Measurements from ENCODE around the gene AGBL1.

AGBL1 gene

GRCh38 chr15:86830304-86830703 is 750.6 kb downstream of the AGBL1 start:
- DNase-seq (ENCODE audit: low spot score) = no peak
- TF ChIP-seq CTCF (IDR thresholded peaks at IDR 0.05; ENCODE audit: extremely low read depth, missing control alignments) = no peak

- TF ChIP-seq CTCF (IDR thresholded peaks at IDR 0.05; ENCODE audit: extremely low read depth, missing control alignments) = no peak
- no peak for DNase-seq (ENCODE audit: low spot score)
These were observed 753.9 kb downstream of the AGBL1 start for GRCh38 chr15:86833595-86833994.

DNA sequence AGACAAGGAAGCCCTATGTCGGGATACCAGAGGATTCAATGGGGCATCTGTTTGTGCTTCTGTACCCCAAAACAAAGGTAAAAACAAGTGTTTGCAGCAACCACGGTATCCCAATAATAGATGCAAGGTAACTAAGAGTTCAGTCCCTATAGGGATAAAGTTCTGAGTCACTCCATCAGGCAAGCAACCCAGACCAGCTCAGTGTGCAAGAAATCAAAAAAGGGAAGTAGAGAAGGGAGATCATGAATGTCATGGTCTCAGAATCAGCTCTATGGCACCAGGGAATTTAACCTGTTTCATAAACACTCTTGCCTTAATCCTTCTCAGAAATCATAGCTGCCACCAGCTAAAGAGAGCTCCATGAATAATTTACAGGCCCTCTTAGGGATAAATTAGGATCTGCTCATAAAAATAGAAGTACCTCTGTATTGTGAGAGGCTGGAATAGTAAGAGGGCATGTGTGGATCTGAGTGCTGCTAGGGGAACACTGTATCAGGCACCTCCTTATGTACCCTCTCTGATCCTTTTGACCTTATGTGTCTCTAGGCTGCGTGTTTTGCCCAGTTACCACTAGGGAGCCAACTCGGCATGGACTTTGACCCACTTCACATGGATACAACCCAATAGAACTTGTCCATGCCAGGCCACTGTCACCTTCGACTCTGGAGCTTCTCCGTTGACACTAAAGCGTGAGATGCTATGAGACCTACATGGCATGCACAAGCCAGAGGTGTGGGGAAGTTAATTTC is 754.6 kb downstream of the AGBL1 start:
- DNase-seq (ENCODE audit: low spot score) = no peak
- no peak for TF ChIP-seq CTCF (IDR thresholded peaks at IDR 0.05; ENCODE audit: extremely low read depth, missing control alignments)

- TF ChIP-seq CTCF (IDR thresholded peaks at IDR 0.05; ENCODE audit: extremely low read depth, missing control alignments) = no peak
These were observed 757.8 kb downstream of the AGBL1 start for GRCh38 chr15:86837294-86838061.

GRCh38 chr15:86839502-86839901 is 759.8 kb downstream of the AGBL1 start:
- TF ChIP-seq CTCF (IDR thresholded peaks at IDR 0.05; ENCODE audit: extremely low read depth, missing control alignments) = no peak
- no peak for DNase-seq (ENCODE audit: low spot score)

More at GRCh38 chr15:86837294-86838061, 757.8 kb downstream of the AGBL1 start:
- no peak for DNase-seq (ENCODE audit: low spot score)

DNA sequence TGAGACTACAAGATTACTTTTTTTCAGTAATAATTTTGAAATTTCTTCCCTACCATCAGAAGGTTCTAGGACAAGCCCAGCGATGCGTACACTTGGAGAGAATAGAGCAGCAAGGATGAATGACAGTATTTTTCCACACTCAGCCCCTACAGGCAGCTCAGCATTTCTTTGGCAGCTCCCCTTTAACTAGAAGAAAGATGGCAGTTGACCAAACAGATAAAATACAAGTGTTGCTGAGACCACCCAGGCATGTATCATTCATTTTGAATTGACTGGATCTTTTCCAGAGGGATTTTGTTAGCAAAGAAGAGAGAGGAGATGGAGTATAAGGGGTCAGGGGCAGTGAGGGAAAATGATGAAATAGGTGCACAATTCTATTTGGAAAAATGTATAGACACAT is 761.3 kb downstream of the AGBL1 start:
- TF ChIP-seq CTCF (IDR thresholded peaks at IDR 0.05; ENCODE audit: extremely low read depth, missing control alignments) = no peak
- DNase-seq (ENCODE audit: low spot score) = no peak

DNA sequence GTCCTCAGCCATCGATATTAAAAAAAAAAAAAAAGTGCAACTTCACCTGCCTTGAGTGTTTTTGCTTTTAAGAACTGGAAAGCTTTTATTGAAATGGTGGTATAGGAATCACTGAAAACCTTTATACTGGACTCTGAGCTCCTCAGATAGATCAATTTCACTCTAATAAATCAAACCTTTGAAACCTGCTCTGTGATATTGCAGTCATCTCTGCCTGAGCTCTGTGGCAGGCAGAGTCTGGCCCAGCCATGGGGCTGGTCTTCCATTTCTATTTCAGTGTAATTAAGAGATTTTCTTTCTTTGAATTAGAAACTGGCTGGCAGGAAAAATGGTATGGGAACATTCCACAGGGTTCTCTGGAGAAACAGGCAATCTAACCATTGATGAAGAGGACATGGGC is 762.5 kb downstream of the AGBL1 start:
- DNase-seq (ENCODE audit: low spot score) = no peak
- no peak for TF ChIP-seq CTCF (IDR thresholded peaks at IDR 0.05; ENCODE audit: extremely low read depth, missing control alignments)

All from GM20000 (cell line).